ENCODE data around the gene GOLPH3.
"Not testable (repeated sequence)": the region's sequence is repeated elsewhere in the genome, so short reads cannot be mapped to it uniquely, and the experiment has no call there.

Gene GOLPH3

GRCh38 chr5:32088214-32088613 lies 85.9 kb downstream of the GOLPH3 start:
- no peak for TF ChIP-seq CTCF (conservative IDR thresholded peaks at IDR 0.05; ENCODE audit: low read depth, low read length)
- no peak overlapping the region for H3K4me3 ChIP-seq (ENCODE audit: low read depth, low read length)
- DNase-seq (ENCODE audit: low read depth) = no peak

- TF ChIP-seq CTCF (conservative IDR thresholded peaks at IDR 0.05; ENCODE audit: low read depth, low read length) = no peak
- DNase-seq (ENCODE audit: low read depth) = no peak
Measured at GRCh38 chr5:32087086-32088082, 86.7 kb downstream of the GOLPH3 start.

GRCh38 chr5:32083981-32084430 lies 90.1 kb downstream of the GOLPH3 start:
- no peak for TF ChIP-seq CTCF (conservative IDR thresholded peaks at IDR 0.05; ENCODE audit: low read depth, low read length)
- no peak overlapping the region for H3K4me3 ChIP-seq (ENCODE audit: low read depth, low read length)
- DNase-seq (ENCODE audit: low read depth) = no peak

More at GRCh38 chr5:32087086-32088082, 86.7 kb downstream of the GOLPH3 start:
- H3K4me3 ChIP-seq (ENCODE audit: low read depth, low read length) = no peak overlapping the region

- H3K4me3 ChIP-seq (ENCODE audit: low read depth, low read length) = no peak overlapping the region
- DNase-seq (ENCODE audit: low read depth) = no peak
- TF ChIP-seq CTCF (conservative IDR thresholded peaks at IDR 0.05; ENCODE audit: low read depth, low read length) = no peak
Measured at GRCh38 chr5:32082701-32083100, 91.4 kb downstream of the GOLPH3 start.

GRCh38 chr5:32080565-32080964 lies 93.6 kb downstream of the GOLPH3 start:
- H3K4me3 ChIP-seq (ENCODE audit: low read depth, low read length); DNase-seq (ENCODE audit: low read depth): not testable (repeated sequence)

- not testable (repeated sequence) for H3K4me3 ChIP-seq (ENCODE audit: low read depth, low read length); DNase-seq (ENCODE audit: low read depth)
Measured at GRCh38 chr5:32078855-32079254, 95.3 kb downstream of the GOLPH3 start.

GRCh38 chr5:32076699-32077695 lies 97.1 kb downstream of the GOLPH3 start:
- TF ChIP-seq CTCF (conservative IDR thresholded peaks at IDR 0.05; ENCODE audit: low read depth, low read length) = peak; percentile 80
- DNase-seq (ENCODE audit: low read depth) = peak; percentile 81
- no peak overlapping the region for H3K4me3 ChIP-seq (ENCODE audit: low read depth, low read length)
